HepG2 (cell line): Measurements from ENCODE around the gene ANTKMT. TPM values are rescaled to one million over a fixed set of nuclear protein-coding genes. Genes with fewer than 3 reads are reported as not detected.
A peak's percentile ranks its signal among the peaks of the same experiment; 100 is the strongest.

Source experiments
- AHDC1 ChIP-seq: sonication (generic); formaldehyde crosslinking; IDR thresholded peaks from 2 replicates; pipeline ENCODE4 v1.5.1; 2020; ENCODE audit warnings: mild to moderate bottlenecking, missing genetic modification reagents, borderline replicate concordance
- ETV5 ChIP-seq: IDR thresholded peaks from 2 replicates; pipeline ENCODE4 v1.6.1; 2018; ENCODE audit warnings: missing biosample characterization, missing genetic modification reagents, inconsistent platforms, borderline replicate concordance
- MLLT10 ChIP-seq: sonication (generic); formaldehyde crosslinking; IDR thresholded peaks from 2 replicates; pipeline ENCODE4 v1.4.0; 2020; ENCODE audit warnings: missing genetic modification reagents
- NFATC3 ChIP-seq: sonication (generic); formaldehyde crosslinking; IDR thresholded peaks from 2 replicates; pipeline ENCODE4 v1.5.1; 2020; ENCODE audit warnings: mild to moderate bottlenecking, missing genetic modification reagents
- NR2F1 ChIP-seq, 2 experiments: fragments of 450-650 bp in 1 of 2; formaldehyde crosslinking in 1 of 2; IDR thresholded peaks; 2 replicates each; pipeline versions ENCODE4 v1.5.0 to v1.6.1; 2016 to 2020; ENCODE audit warnings: mild to moderate bottlenecking in 1 of 2, missing compliant biosample characterization in 1 of 2, missing genetic modification reagents in 1 of 2, moderate library complexity in 1 of 2
- NRL ChIP-seq: sonication (generic); formaldehyde crosslinking; IDR thresholded peaks from 2 replicates; pipeline ENCODE4 v1.5.0; 2020; ENCODE audit warnings: missing genetic modification reagents, mild to moderate bottlenecking, moderate library complexity, borderline replicate concordance
- PAWR ChIP-seq: sonication (generic); formaldehyde crosslinking; IDR thresholded peaks from 2 replicates; pipeline ENCODE4 v1.4.0; 2020; ENCODE audit warnings: missing genetic modification reagents, mild to moderate bottlenecking, borderline replicate concordance
- RFXANK ChIP-seq: IDR thresholded peaks from 2 replicates; pipeline ENCODE4 v1.6.1; 2016
- SIN3B ChIP-seq: fragments of 150-350 bp; IDR thresholded peaks from 2 replicates; pipeline ENCODE4 v1.6.1; 2014; ENCODE audit warnings: low read length
- ZBTB46 ChIP-seq: sonication (generic); formaldehyde crosslinking; IDR thresholded peaks from 2 replicates; pipeline ENCODE4 v1.4.0; 2020; ENCODE audit warnings: mild to moderate bottlenecking, missing genetic modification reagents, borderline replicate concordance
- ZHX2 ChIP-seq, 2 experiments: sonication (generic) in 1 of 2; formaldehyde crosslinking in 1 of 2; IDR thresholded peaks; 2 replicates each; pipeline versions ENCODE4 v1.6.1 to v1.9.0; 2014 to 2022; ENCODE audit warnings: antibody characterized with exemption in 1 of 2, borderline replicate concordance in 1 of 2, inconsistent platforms in 1 of 2, low read depth in 1 of 2, missing genetic modification reagents in 1 of 2
- ZNF335 ChIP-seq: sonication (generic); formaldehyde crosslinking; IDR thresholded peaks from 2 replicates; pipeline ENCODE4 v1.4.0; 2020; ENCODE audit warnings: missing genetic modification reagents
- ZNF432 ChIP-seq: sonication (generic); formaldehyde crosslinking; IDR thresholded peaks from 2 replicates; pipeline ENCODE4 v1.5.0; 2020; ENCODE audit warnings: missing genetic modification reagents, mild to moderate bottlenecking, borderline replicate concordance
- ZNF441 ChIP-seq: sonication (generic); formaldehyde crosslinking; IDR thresholded peaks from 2 replicates; pipeline ENCODE4 v1.7.0; 2021; ENCODE audit warnings: missing genetic modification reagents, borderline replicate concordance
- polyA plus RNA-seq, 8 experiments: library from polyadenylated mRNA; depleted of rRNA in 3 of 8; stranded (reverse) in 7 of 8; unstranded in 1 of 8; fragments of >200 nt; fragmentation: Illumina TruSeq in 4 of 8; extraction: Trizol in 4 of 8; gene quantifications; 2 replicates each; pipeline versions ENCODE4 v1.2.1 to v1.2.3, GENCODE V29; 2011 to 2016; ENCODE audit warnings: low read depth in 4 of 8, missing spikeins in 1 of 8, mixed read lengths in 1 of 8; ENCODE audit not compliant: insufficient read depth in 1 of 8
- total RNA-seq, 5 experiments: library from RNA; depleted of rRNA; stranded (reverse); fragments of >200 nt; fragmentation: Illumina TruSeq; extraction: Trizol; gene quantifications; 2 replicates each; pipeline ENCODE4 v1.2.3, GENCODE V29; 2016; ENCODE audit warnings: low read depth in 1 of 5

ANTKMT gene
- total and polyA plus RNA-seq, 2 of the 13 experiments (the other 11 are each of a cell fraction or from before 2014, with no cell fraction given): 7.5 to 47.8 TPM

GRCh38 chr16:700684-701584, 20.0 kb upstream of the ANTKMT start (continued):
- TF ChIP-seq ZHX2 (IDR thresholded peaks at IDR 0.05; ENCODE audit: low read depth) (no peak), ZHX2 (CRISPR knock-in tag; IDR thresholded peaks at IDR 0.05; ENCODE audit: borderline replicate concordance) (peak; percentile 91; the same call in 1 of the 2 replicates), ZNF441 (CRISPR knock-in tag) (peak; percentile 88), ZNF432 (no peak), PAWR (no peak), ZBTB46 (CRISPR knock-in tag) (no peak), MLLT10 (CRISPR knock-in tag) (no peak), AHDC1 (CRISPR knock-in tag) (no peak), ETV5 (0 out of 2 replicates have a peak, but pooled peaks have one; percentile 13), NFATC3 (no peak), NRL (CRISPR knock-in tag) (no peak), SIN3B (no peak), ZNF335 (CRISPR knock-in tag) (no peak), NR2F1 (CRISPR knock-in tag; IDR thresholded peaks at IDR 0.05) (no peak), RFXANK (CRISPR knock-in tag) (no peak)
